HG03175 (cell line): Measurements from ENCODE around the gene ADGB.
"Not testable (repeated sequence)": the region's sequence is repeated elsewhere in the genome, so short reads cannot be mapped to it uniquely, and the experiment has no call there.

Experiments used
- ATAC-seq: cut with Tn5 transposase; IDR thresholded peaks from one replicate; pipeline ENCODE4 v1.9.1; 2021; ENCODE audit warnings: mild to moderate bottlenecking, moderate library complexity; ENCODE audit not compliant: unreplicated experiment

ADGB gene

DNA sequence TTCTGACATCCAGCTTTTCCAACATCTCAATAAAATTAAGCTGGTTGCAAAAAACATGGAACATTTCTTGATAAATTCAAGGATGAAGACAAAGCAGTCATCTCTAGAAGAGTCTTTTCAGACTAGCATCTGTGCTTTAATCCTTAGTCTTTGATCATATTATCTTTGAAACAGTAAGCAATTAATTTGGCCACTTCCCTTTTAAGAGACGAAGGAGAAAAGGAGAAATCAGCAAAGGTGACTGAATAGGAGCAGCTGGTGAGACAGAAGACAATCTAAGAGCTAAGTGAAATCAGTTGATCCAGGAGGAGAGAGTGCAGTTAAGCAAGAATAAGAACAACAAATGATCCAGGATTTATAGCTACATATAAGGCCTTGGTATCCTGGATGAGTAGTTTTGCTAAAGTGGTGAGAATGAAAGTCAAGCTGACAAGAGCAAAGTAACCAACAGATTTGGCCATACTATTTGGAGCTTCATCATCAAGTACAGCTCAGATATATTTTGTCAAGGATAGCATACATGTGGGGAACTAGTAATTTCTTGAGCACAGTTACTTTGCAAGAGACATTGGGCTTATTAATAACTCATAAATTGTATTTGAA, 215.5 kb downstream of the ADGB start:
- ATAC-seq, result no peak

DNA sequence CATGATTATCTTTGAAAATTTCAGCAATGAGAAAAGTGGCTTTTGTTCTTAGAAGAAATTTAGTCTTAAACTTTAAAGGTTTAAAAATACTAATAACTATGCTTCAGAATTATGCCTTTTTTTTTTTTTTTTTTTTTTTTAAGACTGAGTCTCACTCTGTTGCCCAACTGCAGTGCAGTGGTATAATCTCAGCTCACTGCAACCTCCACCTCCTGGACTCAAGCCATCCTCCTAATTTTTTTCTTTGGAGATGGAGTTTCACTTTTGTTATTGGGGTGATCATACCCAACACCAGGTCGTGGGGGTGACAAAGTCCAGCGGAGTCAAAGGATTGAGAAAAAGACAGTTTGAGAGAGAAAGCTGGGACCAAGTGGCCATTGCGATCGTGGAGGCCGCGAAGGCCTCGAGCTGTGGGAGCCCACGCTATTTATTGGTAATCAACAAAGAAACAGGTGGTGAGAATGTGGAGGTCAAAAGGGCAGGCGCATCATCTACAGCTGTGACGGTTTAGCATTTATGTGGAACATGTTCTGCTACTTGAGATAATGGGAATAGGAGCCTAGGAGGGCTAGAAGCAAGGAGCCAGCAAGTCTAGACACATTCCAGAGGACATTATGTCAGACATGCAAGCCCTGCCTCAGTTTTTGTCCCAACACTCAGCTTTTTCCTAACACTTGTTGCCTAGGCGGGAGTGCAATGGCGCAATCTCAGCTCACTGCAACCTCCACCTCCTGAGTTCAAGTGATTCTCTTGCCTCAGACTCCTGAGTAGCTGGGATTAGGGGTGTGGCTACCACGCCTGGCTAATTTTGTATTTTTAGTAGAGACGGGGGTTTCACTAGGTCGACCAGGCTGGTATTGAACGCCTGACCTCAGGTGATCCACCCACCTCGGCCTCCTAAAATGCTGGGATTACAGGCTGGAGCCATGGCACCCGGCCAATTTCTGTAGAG, 217.0 kb downstream of the ADGB start:
- not testable (repeated sequence) for ATAC-seq

DNA sequence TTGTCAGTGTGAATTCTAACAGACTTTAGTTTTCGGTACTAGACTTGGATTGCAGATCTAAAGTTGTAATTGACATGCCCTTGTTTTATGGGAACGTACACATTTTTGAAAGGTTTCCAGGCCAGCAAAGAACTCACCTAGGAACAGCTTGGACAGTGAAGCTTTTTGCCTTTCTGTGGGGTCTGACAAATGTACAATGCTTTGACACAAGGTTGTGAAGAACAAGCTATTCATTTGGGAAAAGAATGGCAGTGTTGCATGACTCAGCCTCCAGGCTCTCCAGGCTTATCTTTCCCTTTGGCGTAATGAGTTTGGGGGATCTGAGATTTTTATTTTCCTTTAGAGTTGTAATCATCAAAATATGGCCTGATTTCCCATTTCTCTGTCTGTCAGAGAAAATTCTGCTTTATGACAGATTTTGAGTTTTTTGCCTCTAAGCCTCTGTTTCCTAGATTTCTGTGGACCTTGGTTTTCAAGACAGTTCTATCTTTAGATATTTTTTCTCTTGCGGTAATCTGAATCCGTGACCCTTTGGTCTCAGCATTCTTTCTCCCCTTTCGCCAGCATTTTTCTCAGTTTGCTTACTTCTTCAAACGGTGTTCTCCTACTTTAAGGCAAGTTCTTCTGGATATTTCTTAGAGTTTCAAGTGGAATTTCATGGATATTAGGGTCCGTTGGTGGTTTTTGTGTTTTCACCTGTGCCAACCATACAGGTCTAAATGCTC, 221.0 kb downstream of the ADGB start:
- no peak for ATAC-seq

DNA sequence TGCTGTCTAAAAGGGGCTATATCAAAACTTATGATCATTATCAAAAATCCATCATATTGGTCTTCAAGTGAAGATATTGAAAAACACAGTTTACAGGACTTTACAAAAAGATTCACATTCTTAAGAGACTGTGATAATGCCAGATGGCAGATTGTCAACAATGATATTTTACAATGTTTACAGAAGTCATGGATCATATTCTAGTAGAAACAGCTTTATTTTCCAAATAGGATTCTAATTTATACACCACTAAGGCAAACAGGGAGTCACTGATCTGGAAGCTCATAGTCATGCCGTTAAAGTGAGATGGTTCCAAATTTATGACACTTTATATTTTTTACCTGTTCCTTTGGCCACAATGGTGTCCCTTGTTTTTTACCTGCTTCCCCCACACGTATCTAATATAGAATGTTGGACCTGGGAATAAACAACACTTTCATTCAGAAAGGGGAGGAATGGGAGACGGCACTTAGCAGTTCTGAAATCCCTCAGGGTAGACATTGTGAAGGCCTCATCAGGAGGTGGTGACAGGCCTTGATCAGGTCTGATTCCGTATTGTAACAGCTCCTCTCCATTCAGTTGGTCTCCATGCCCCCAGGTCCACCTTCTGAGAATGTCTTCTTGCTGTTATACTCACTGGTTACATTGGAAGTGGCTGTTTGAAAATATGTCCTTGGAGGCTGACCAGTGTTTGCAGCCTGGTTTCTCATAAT, 228.6 kb downstream of the ADGB start:
- no peak for ATAC-seq

DNA sequence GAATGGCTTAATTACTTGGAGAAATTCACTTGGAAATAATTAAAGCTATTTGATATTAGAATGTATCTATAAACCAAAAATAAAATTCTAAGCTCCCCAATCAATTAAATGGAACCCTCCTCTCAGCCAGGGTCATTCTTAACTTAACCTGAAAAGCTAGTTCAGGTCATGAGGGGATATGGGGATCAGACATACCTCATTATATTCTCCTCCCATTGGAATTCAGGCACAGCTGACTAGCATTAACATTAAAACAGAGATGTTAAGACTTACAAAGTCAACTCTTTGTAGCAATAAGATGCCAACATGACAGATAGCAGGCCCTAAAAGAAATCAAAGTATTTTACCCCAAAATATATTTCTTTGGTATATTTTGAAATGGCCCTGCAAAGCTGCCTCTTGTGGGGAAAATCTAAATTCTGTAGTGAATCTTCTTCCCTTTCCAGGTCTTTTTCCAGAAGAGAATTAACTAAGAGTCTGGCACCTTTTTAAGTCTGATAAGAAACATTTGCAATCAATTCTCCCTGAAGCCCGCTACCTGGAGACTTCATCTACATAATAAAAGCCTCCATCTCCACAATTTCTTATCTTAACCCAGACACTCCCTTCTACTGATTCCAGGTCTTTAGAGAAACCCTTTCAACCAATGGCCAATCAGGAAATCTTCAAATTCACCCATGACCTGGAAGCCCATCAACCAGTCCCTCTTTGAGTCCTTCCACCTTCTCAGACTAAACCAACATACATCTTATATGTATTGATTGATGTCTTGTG, 231.2 kb downstream of the ADGB start:
- no peak for ATAC-seq

DNA sequence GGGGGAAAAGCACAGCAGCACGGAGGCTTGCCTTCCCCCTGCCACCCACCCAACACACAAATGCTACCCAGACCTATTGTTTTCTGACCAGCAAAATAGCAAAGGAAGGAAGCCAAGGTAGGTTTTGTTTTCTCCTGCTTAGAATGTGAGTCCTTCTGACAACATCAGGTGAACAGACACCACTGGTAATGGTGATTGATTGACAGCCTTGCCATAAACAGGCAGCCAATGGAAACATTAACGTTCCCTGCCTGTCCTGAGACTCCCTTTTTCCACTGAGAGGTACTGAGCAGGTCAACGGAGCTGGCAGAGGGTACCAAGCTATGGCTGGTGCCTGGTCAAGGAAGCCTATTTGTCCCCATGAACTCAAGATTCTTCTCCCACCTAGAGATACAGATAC, 234.4 kb downstream of the ADGB start:
- ATAC-seq, result no peak

DNA sequence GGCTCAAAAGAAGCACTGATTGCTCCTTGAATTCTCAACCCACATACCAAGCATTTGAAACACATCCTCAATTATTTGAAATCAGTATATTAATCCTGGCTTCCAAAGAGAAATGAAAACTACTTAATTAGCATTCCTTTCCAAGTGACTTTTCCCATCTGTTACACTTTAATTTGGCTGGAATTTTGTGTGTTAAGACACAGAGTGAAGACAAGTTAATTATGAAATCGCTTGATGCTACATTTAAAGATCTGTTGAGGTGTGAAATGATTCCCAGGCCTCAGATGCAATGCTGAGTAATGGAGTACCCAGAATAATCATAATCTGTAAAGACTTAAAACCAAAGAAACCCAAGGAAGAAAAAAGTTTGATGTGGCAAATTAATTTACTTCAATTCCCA, 241.4 kb downstream of the ADGB start:
- ATAC-seq, result no peak

DNA sequence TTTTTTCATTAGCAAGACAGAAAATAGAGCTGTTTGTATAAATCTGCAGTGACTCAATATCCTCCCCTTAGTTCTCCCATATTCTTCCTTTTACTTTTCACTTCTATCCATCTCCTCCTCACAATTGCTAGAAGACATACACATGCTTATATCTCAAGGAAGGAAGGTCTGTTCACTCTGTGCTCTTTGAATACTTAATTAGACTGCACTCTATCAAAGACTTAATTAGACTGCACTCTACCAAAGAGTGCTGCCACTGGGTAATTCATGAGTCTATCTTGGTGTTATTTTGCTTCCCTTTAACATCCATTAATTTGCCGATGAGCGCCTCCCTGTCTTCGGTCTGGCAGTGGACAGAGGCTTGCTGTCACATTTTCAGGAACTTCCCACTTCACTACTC, 241.9 kb downstream of the ADGB start:
- ATAC-seq, result no peak

DNA sequence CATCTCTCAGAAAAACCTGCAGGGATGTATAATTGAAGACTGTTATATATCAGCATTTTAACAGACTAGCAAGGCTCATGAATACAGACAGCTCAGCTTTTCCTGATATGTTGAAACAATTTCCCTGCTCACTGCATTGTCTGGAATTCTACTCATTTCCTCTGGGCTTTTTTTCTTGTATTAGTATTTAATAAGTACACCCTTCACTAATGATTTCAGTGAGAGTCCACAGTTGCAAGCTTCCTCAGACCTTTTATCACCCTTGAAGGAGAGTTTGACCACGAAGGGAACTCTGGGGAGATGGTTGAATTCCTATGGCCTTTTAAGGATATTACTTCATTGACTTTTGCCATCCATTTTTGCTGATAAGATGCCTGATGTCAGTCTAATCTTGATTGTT, 248.7 kb downstream of the ADGB start:
- ATAC-seq, result no peak

DNA sequence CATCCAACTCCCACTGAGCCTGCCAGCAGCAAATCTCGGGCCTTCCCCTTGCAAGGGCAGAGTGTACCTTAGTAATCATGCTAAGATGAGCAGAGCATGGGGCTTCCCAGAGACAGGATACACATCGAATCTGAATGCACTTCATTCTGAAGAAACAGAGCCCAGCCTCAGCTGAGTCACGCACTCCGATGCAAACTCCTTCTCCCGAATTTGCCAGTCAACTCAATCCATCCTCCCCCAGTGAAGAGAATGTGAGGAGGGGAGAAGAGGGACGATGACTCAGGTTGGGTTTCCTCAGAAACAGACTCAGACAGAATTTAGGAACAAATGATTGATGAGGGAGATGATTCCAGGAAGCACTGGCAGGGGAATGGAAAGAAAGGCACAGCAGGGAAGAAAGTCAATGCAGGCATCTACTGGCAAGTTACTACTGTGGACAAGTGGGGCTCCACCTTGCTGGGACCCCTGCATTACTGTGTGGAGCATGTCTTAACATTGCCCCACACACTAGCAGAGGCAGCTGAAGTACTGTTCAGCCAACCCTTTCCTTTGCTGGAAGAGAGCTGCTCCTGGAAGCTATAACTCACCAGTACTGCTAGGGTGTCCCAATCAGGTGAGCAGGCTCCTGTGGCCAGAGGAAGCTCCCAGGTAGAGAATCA, 251.6 kb downstream of the ADGB start:
- ATAC-seq, result no peak

DNA sequence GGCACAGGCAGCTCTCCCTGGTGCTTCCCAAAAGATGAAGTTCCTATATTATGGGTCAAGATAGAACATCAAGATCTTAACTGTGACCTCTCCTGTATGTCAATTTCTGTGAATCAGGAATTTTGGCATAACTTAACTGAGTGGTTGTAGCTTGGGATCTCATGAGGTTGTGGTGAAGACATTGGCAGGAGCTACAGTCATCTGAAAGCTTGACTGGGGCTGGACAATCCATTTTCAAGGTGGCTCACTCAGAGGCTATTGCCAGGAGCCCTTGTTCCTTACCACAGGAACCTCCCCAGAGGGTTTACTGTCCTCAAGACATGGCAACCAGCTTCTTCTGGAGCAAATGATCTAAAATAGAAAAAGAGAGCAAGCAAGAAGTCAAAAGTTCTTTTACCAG, 252.2 kb downstream of the ADGB start:
- ATAC-seq, result no peak

DNA sequence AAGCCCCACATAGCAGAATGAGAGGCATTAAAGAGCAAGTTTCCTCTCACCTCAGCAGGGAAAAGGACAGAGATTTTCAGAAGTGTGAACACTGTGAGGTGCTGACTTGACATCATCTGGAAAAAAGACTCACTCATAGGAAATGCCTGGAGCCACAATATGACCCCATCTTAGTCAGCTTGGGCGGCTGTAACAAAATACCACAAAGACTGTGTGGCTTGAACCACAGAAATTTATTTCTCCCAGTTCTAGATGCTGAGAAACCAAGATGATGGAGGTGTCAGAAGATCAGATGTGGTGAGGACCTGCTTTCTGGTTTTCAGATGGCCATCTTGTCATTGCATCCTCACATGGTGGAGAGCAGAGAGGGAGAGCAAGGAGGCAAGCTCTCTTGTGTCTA, 253.1 kb downstream of the ADGB start:
- no peak for ATAC-seq

DNA sequence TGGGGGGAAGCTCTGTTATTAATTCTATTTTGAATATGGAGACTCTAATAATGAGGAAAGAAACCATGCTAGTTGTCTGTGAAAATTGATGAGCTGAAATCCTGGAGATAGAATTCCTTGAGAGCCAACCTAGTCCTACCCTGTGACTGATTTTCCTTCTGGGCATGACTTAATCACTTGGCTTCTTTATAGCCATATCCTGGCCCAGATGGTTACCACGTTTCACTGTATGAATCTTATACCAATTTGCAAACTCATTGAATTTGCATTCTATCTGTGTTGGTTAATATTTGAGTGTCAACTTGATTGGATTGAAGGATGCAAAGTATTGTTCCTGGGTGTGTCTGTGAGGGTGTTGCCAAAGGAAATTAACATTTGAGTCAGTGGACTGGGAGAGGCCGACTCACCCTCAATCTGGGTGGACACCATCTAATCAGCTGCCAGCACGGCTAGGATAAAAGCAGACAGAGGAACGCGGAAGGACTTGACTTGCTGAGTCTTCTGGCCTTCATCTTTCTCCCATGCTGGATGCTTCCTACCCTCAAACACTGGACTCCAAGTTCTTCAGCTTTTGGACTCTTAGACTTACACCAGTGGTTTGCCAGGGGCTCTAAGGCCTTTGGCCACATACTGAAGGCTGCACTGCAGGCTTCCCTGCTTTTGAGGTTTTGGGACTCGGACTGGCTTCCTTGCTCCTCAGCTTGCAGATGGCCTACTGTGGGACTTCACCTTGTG, 255.9 kb downstream of the ADGB start:
- ATAC-seq, result not testable (repeated sequence)

DNA sequence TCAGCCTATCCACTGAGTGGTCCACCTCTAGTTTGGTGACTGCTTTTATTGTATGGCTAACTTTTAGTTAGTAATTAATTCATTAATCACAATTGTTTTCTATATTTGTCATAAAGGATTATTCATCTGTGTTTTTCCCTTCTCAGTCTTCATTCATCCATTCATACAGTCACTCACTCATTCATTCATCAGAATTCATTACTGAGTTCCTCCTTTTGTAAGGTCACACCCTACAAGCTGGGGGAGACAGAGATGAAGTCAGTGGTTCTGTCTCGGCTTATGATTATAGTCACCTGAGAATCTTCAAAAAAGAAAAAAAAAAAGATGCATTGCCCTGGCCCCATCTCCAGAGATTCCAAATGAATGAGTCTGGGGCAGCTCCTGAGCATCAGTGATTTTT, 257.1 kb downstream of the ADGB start:
- no peak for ATAC-seq

DNA sequence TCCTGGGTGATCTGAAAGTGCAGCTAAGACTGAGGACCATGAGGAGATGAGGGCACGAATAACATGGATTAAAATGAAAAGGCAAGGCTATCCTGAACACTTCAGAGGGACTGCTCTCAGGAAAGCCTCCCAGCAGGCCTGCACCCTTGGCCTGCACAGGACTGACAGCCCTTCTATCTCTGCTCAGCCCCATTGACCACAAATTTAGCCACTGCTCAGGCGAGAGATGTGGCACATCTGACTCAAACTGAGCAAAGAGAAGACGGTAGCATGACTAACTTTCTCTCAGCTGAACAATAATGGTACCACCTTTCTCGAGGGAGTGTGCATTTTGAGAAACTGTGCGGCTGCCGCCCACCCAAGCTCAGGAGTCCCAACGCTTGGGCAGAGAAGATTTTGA, 257.5 kb downstream of the ADGB start:
- ATAC-seq, result no peak

DNA sequence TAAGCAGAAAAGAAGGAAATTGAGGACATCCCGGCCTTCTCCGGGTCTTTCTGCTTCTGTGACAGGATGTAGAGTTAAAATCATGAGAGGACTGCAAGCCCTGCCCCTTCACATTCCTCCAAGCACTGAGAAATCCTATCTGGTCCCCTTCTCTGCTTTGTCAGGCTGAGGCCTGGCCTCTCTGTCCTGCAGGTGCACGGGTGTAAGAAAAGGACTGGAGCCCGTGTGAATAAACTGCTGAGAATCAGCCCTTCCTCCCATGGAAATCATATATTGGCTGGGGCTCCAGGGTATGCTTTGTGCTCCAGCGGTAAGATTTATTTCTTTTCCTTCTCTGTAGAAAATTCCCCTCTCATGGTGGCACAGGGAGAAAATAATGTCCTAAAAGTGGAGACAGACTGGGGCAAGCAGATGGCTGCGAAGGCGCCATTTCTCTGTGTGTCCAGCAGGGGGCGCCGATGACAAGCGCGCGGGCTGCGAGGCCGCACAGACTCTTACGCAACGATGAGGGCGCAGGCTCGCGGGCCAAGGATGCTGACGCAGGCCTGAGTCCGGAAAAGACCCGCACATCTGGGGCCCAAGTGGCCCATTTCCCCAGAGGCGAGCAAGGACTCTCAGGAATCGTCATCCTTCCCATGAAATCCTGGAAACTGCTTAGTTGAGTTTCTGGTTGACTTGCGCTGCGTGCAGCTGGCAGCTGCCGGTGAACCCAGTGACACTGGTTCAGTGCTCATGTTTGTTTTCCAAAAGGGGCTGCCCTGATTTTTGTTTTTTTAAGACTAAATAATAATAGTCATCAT, 258.6 kb downstream of the ADGB start:
- peak; percentile 97 for ATAC-seq

DNA sequence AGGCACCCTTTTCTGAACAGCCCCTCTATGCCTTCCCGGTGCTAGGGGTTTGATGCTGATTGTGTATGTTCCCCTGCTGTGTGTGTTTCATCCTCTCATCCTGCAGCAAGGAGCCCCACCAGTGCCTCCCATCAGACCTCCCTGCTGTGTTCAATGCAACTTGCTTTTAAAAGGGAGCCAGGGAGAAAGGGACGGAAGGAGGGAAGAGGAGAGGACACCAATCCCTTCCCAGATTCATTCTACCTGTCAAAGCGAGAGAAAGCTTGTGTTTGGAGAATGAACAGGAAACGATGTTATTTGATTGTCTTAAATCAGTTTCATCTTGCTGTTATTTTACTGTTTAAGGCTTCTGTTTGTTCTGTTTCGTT, 259.2 kb downstream of the ADGB start:
- peak; percentile 20 for ATAC-seq

DNA sequence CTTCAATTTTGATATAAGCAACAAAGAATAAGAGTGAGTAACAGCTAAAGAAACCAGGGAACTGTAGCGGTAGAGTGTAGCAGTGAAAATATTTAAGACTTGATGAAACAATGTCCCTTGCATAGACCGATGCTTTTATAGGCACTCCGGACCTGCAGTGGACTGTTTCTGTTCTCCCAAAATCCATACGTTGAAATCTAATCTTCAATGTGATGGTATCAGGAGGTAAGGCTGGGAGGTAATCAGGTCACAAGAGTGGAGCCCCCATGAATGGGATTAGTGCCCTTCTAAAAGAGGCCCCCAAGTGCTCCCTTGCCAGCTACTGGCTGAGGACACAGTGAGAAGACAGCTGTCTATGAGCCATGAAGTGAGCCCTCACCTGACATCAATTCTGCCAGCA, 260.4 kb downstream of the ADGB start:
- ATAC-seq, result no peak
